Neural cell (in vitro differentiated cells): ENCODE data around the gene SERINC2. TPM values are rescaled to one million over a fixed set of nuclear protein-coding genes. Genes with fewer than 3 reads are reported as not detected.

Experiments
- H2AFZ ChIP-seq: fragments of 200-600, 300-800 bp; sonication (generic), shearing (Covaris generic); 2 replicates; pipeline ENCODE4 v1.6.0; 2014; ENCODE audit warnings: low read depth, mild to moderate bottlenecking, antibody characterized with exemption, low read length, moderate library complexity
- H3F3A ChIP-seq: fragments of 200-600 bp; shearing (Covaris generic); 2 replicates; pipeline ENCODE4 v1.6.1; 2016; ENCODE audit warnings: mild to moderate bottlenecking, moderate library complexity, mixed read lengths, antibody characterized with exemption, low read length; ENCODE audit not compliant: insufficient read depth, poor library complexity, severe bottlenecking
- H3K27ac ChIP-seq: fragments of 200-600, 300-800 bp; sonication (generic), shearing (Covaris generic); 2 replicates; pipeline ENCODE4 v1.5.1; 2014; ENCODE audit warnings: mild to moderate bottlenecking, low read length, moderate library complexity
- H3K27me3 ChIP-seq: fragments of 300-800, 200-600 bp; sonication (generic), shearing (Covaris generic); 2 replicates; pipeline ENCODE4 v1.6.0; 2014; ENCODE audit warnings: mild to moderate bottlenecking, low read depth, low read length, moderate library complexity; ENCODE audit not compliant: insufficient read depth
- H3K36me3 ChIP-seq: fragments of 300-800, 200-600 bp; sonication (generic), shearing (Covaris generic); 2 replicates; pipeline ENCODE4 v1.5.1; 2014; ENCODE audit warnings: mild to moderate bottlenecking, antibody characterized with exemption, low read length, moderate library complexity; ENCODE audit not compliant: insufficient read depth
- H3K4me2 ChIP-seq: fragments of 300-800, 200-600 bp; sonication (generic), shearing (Covaris generic); 2 replicates; pipeline ENCODE4 v1.6.0; 2014; ENCODE audit warnings: mild to moderate bottlenecking, low read length
- H3K4me3 ChIP-seq: fragments of 300-800, 200-600 bp; sonication (generic), shearing (Covaris generic); 2 replicates; pipeline ENCODE4 v1.5.1; 2014; ENCODE audit warnings: mild to moderate bottlenecking, low read length, moderate library complexity
- H3K79me2 ChIP-seq: fragments of 200-600 bp; shearing (Covaris generic); replicated peaks from 2 replicates; pipeline ENCODE4 v1.6.0; 2014; ENCODE audit warnings: mild to moderate bottlenecking, low read length, moderate library complexity; ENCODE audit not compliant: insufficient read depth
- H3K9ac ChIP-seq: fragments of 300-800, 200-600 bp; sonication (generic), shearing (Covaris generic); 2 replicates; pipeline ENCODE4 v1.6.1; 2016; ENCODE audit warnings: mild to moderate bottlenecking, low read length, mixed read lengths
- H3K9me2 ChIP-seq: fragments of 200-600 bp; shearing (Covaris generic); 2 replicates; pipeline ENCODE4 v1.6.1; 2016; ENCODE audit warnings: mild to moderate bottlenecking, low read length, mixed read lengths; ENCODE audit not compliant: insufficient read depth
- H3K9me3 ChIP-seq: fragments of 200-600, 300-800 bp; sonication (generic), shearing (Covaris generic); 2 replicates; pipeline ENCODE4 v1.6.1; 2016; ENCODE audit warnings: mild to moderate bottlenecking, mixed run types, low read length, moderate library complexity, mixed read lengths
- H4K20me1 ChIP-seq: fragments of 200-600 bp; shearing (Covaris generic); 2 replicates; pipeline ENCODE4 v1.6.1; 2016; ENCODE audit warnings: mild to moderate bottlenecking, mixed run types; ENCODE audit not compliant: insufficient read depth
- EP300 ChIP-seq: fragments of 450-650 bp; conservative IDR thresholded peaks from 2 replicates; pipeline ENCODE4 v1.6.1; 2014; ENCODE audit warnings: antibody characterized with exemption, mild to moderate bottlenecking, moderate library complexity; ENCODE audit not compliant: poor library complexity, severe bottlenecking
- EZH2 ChIP-seq: fragments of 200-600, 300-800 bp; shearing (Covaris generic), sonication (generic); IDR thresholded peaks from 2 replicates; pipeline ENCODE4 v1.6.1; 2014; ENCODE audit warnings: antibody characterized with exemption, low read length, borderline replicate concordance, mild to moderate bottlenecking; ENCODE audit not compliant: insufficient read depth, poor library complexity, severe bottlenecking
- MXI1 ChIP-seq: fragments of 450-650 bp; conservative IDR thresholded peaks from 2 replicates; pipeline ENCODE4 v1.6.1; 2014; ENCODE audit warnings: antibody characterized with exemption, mild to moderate bottlenecking; ENCODE audit not compliant: poor library complexity, severe bottlenecking
- POLR2AphosphoS5 ChIP-seq: IDR thresholded peaks from 2 replicates; pipeline ENCODE4 v1.6.1; 2012
- RAD21 ChIP-seq: fragments of 450-650 bp; conservative IDR thresholded peaks from 2 replicates; pipeline ENCODE4 v1.6.1; 2014; ENCODE audit warnings: antibody characterized with exemption, mild to moderate bottlenecking, moderate library complexity
- SMC3 ChIP-seq: fragments of 450-650 bp; conservative IDR thresholded peaks from 2 replicates; pipeline ENCODE4 v1.6.1; 2014; ENCODE audit warnings: antibody characterized with exemption, mild to moderate bottlenecking, moderate library complexity; ENCODE audit not compliant: poor library complexity
- TAF1 ChIP-seq: IDR thresholded peaks from 2 replicates; pipeline ENCODE4 v1.6.1; 2012; ENCODE audit warnings: low read depth
- polyA plus RNA-seq: library from polyadenylated mRNA; depleted of rRNA; stranded (reverse); fragments of >200 nt; gene quantifications from 2 replicates; pipeline ENCODE4 v1.2.3, GENCODE V29; 2014
- TF ChIP-seq, protein P1 (sequence below): fragments of 450-650 bp; IDR thresholded peaks from 2 replicates; pipeline ENCODE4 v1.5.1; 2014; ENCODE audit warnings: antibody characterized with exemption, mild to moderate bottlenecking, moderate library complexity; ENCODE audit not compliant: poor library complexity, severe bottlenecking
- TF ChIP-seq, protein P2 (sequence below): IDR thresholded peaks from 2 replicates; pipeline ENCODE4 v1.6.1; 2012; ENCODE audit warnings: borderline replicate concordance

Gene SERINC2
- polyA plus RNA-seq, 1 donor from 2014 or later, result 8.6 TPM

DNA sequence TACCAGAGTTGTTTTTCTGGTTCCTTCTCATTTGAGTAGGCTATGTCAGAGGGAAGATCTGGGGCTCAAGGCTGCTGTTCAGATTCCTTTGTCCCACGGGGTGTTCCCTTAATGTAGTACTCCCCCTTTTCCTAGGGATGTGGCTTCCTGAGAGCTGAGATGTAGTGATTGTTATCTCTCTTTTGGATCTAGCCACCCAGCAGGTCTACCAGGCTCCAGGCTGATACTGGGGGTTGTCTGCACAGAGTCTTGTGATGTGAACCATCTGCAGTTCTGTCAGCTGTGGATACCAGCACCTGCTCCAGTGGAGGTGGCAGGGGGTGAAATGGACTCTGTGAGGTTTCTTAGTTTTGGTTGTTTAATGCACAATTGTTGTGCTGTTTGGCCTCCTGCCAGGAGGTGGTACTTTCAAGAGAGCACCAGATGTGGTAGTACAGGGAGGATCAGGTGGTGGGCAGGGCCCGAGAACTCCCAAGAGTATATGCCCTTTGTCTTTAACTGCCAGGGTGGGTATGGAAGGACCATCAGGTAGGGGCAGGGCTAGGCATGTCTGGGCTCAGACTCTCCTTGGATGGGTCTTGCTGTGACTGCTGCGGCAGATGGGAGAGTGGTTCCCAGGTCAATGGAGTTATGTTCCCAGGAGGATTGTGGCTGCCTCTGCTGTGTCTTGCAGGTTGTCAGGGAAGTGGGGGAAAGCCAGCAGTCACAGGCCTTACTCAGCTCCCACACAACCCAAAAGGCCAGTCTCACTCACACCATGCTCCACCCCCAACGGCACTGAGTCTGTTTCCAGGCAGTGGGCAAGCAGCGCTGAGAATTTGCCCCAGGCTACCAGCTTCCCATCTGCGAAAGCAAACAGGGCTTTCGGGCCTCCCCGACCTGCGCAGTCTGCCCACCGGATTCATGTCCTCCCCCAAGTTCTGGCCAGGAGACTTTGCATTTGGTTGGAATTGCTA, 64.2 kb downstream of the SERINC2 start:
- Histone ChIP-seq H3K79me2 (no peaks in the 10 kb centered on the region), H3K27ac (no peak overlapping the region), H3K36me3 (no peaks in the 10 kb centered on the region), H2AFZ (no peak overlapping the region), H3K9ac (no peak overlapping the region), H3K9me2 (no peaks in the 10 kb centered on the region), H3K27me3 (no peaks in the 10 kb centered on the region), H4K20me1 (no peaks in the 10 kb centered on the region), H3F3A (no peaks in the 10 kb centered on the region), H3K4me3 (no peak overlapping the region), H3K9me3 (no peaks in the 10 kb centered on the region), H3K4me2 (no peak overlapping the region)
- TF ChIP-seq, protein P1, sequence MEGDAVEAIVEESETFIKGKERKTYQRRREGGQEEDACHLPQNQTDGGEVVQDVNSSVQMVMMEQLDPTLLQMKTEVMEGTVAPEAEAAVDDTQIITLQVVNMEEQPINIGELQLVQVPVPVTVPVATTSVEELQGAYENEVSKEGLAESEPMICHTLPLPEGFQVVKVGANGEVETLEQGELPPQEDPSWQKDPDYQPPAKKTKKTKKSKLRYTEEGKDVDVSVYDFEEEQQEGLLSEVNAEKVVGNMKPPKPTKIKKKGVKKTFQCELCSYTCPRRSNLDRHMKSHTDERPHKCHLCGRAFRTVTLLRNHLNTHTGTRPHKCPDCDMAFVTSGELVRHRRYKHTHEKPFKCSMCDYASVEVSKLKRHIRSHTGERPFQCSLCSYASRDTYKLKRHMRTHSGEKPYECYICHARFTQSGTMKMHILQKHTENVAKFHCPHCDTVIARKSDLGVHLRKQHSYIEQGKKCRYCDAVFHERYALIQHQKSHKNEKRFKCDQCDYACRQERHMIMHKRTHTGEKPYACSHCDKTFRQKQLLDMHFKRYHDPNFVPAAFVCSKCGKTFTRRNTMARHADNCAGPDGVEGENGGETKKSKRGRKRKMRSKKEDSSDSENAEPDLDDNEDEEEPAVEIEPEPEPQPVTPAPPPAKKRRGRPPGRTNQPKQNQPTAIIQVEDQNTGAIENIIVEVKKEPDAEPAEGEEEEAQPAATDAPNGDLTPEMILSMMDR, result no peak
- no peak for TF ChIP-seq TAF1
- TF ChIP-seq, protein P2, sequence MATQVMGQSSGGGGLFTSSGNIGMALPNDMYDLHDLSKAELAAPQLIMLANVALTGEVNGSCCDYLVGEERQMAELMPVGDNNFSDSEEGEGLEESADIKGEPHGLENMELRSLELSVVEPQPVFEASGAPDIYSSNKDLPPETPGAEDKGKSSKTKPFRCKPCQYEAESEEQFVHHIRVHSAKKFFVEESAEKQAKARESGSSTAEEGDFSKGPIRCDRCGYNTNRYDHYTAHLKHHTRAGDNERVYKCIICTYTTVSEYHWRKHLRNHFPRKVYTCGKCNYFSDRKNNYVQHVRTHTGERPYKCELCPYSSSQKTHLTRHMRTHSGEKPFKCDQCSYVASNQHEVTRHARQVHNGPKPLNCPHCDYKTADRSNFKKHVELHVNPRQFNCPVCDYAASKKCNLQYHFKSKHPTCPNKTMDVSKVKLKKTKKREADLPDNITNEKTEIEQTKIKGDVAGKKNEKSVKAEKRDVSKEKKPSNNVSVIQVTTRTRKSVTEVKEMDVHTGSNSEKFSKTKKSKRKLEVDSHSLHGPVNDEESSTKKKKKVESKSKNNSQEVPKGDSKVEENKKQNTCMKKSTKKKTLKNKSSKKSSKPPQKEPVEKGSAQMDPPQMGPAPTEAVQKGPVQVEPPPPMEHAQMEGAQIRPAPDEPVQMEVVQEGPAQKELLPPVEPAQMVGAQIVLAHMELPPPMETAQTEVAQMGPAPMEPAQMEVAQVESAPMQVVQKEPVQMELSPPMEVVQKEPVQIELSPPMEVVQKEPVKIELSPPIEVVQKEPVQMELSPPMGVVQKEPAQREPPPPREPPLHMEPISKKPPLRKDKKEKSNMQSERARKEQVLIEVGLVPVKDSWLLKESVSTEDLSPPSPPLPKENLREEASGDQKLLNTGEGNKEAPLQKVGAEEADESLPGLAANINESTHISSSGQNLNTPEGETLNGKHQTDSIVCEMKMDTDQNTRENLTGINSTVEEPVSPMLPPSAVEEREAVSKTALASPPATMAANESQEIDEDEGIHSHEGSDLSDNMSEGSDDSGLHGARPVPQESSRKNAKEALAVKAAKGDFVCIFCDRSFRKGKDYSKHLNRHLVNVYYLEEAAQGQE, result no peak
- TF ChIP-seq SMC3, result no peak
- no peak for TF ChIP-seq RAD21
- TF ChIP-seq MXI1, result no peak
- no peak for TF ChIP-seq EP300
- no peak for TF ChIP-seq POLR2AphosphoS5
- no peak for TF ChIP-seq EZH2

DNA sequence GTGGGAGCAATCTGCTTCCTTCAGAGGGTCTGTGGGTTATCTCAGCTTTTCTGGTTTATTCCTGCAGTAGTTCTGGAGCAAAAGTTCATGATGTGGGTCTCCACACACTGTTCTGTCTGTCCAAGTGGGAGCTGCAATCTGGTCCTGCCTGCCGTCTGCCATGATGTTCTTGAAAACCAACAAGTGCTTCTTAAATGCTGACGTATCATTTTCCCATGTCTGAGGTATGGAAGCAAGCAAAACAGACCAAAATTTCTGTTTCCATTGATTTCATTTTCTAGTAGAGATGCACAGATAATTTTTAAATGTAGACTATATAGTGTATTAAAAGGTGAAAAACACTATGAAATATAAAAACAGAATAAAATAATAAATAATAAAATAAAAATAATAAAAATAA, 65.2 kb downstream of the SERINC2 start:
- Histone ChIP-seq H3K36me3 (no peaks in the 10 kb centered on the region), H3K27me3 (no peaks in the 10 kb centered on the region), H3K9me2 (no peaks in the 10 kb centered on the region), H2AFZ (no peak overlapping the region), H3K79me2 (no peaks in the 10 kb centered on the region), H3K4me2 (no peak overlapping the region), H3K9me3 (no peaks in the 10 kb centered on the region), H3K9ac (no peak overlapping the region), H3K27ac (no peak overlapping the region), H4K20me1 (no peaks in the 10 kb centered on the region), H3F3A (no peaks in the 10 kb centered on the region), H3K4me3 (no peak overlapping the region)
- TF ChIP-seq SMC3, result no peak
- TF ChIP-seq, protein P2, result no peak
